Spleen (tissue), 7 donors: Measurements from ENCODE around the gene TBCD.

Experiments
- CTCF ChIP-seq, 11 experiments: fragments of 200-600 bp in 7 of 11; fragments of 450-650 bp in 4 of 11; sonication (generic) in 4 of 11; IDR thresholded peaks in 8 of 11; conservative IDR thresholded peaks in 3 of 11; 1 replicate in 7 of 11; 2 replicates in 4 of 11; pipeline versions ENCODE4 v1.4.0 to v1.8.0; 2016 to 2021; ENCODE audit warnings: antibody characterized with exemption in 11 of 11, inconsistent platforms in 4 of 11, mild to moderate bottlenecking in 1 of 11
- POLR2A ChIP-seq, 3 donors: fragments of 450-650 bp; IDR thresholded peaks; one replicate each; pipeline ENCODE4 v1.5.1; 2017; ENCODE audit warnings: antibody characterized with exemption in 3 of 3, mild to moderate bottlenecking in 1 of 3
- POLR2AphosphoS5 ChIP-seq, 3 donors: sonication (generic); formaldehyde crosslinking; IDR thresholded peaks; one replicate each; pipeline ENCODE4 v1.5.1; 2017; ENCODE audit warnings: antibody characterized with exemption in 3 of 3
- donor health status: DM: no; HTN: no; CAD: no; lungs with moderate emphysema.
- donor health status: DM: no; HTN: no; CAD: no.
- donor health status: DM: no; HTN: no; CAD: no.

DNA sequence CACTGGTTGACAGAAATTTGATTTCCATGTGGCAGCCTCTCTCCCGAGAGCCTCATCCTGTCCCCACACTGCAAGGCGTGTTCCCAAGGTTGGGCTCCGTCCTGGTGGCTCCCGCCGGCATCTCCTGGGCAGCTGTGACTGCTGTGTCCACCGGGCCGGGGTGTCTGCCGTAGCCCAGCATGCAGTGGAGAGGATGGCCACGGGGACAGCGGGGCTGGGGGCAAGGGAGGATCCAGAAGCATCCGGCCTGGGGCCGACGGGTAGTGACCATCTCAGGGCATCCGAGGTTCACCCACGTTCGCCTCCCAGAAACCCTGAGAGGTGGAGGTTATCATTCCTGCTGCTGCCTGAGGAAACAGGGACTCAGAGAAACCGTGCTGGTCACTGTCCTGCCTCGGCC, 46.1 kb upstream of the TBCD start:
- TF ChIP-seq POLR2AphosphoS5 (IDR thresholded peaks at IDR 0.05) (no peak), CTCF (IDR thresholded peaks at IDR 0.05 in 8 of 11, conservative IDR thresholded peaks at IDR 0.05 in 3 of 11) (no peak), POLR2A (IDR thresholded peaks at IDR 0.05) (no peak)
